KMS-11 (cell line): ENCODE measurements around the gene XKR3.
A peak's percentile ranks its signal among the peaks of the same experiment; 100 is the strongest.
"Not testable (repeated sequence)": the region's sequence is repeated elsewhere in the genome, so short reads cannot be mapped to it uniquely, and the experiment has no call there.

ENCODE experiments used
- H2AFZ ChIP-seq: fragments of 200-600 bp; sonication (generic); 2 replicates; pipeline ENCODE4 v1.6.1; 2016; ENCODE audit warnings: antibody characterized with exemption, mixed run types, low read depth
- H3K27ac ChIP-seq: fragments of 200-600 bp; sonication (generic); 2 replicates; pipeline ENCODE4 v1.6.1; 2016; ENCODE audit warnings: mild to moderate bottlenecking, mixed run types
- H3K27me3 ChIP-seq: fragments of 200-600 bp; sonication (generic); 2 replicates; pipeline ENCODE4 v1.6.1; 2017; ENCODE audit warnings: mild to moderate bottlenecking, low read depth, mixed run types, moderate library complexity; ENCODE audit not compliant: insufficient read depth
- H3K36me3 ChIP-seq: fragments of 200-600 bp; sonication (generic); 2 replicates; pipeline ENCODE4 v1.6.1; 2017; ENCODE audit warnings: mild to moderate bottlenecking, mixed run types; ENCODE audit not compliant: insufficient read depth
- H3K4me1 ChIP-seq: fragments of 200-600 bp; sonication (generic); 2 replicates; pipeline ENCODE4 v1.6.1; 2016; ENCODE audit warnings: mild to moderate bottlenecking, low read depth, mixed run types; ENCODE audit not compliant: poor library complexity, severe bottlenecking
- H3K4me2 ChIP-seq: fragments of 200-600 bp; sonication (generic); 2 replicates; pipeline ENCODE4 v1.7.0; 2016; ENCODE audit warnings: mild to moderate bottlenecking, mixed run types
- H3K4me3 ChIP-seq: fragments of 200-600 bp; sonication (generic); IDR thresholded peaks from 2 replicates; pipeline ENCODE4 v1.6.1; 2017; ENCODE audit warnings: low read depth, low read length, mixed read lengths; ENCODE audit not compliant: insufficient read depth
- H3K79me2 ChIP-seq: fragments of 200-600 bp; sonication (generic); 2 replicates; pipeline ENCODE4 v1.6.1; 2016; ENCODE audit warnings: low read depth, mixed run types; ENCODE audit not compliant: insufficient read depth
- H3K9ac ChIP-seq: fragments of 200-600 bp; sonication (generic); 2 replicates; pipeline ENCODE4 v1.6.1; 2016; ENCODE audit warnings: mild to moderate bottlenecking, mixed run types
- H4K20me1 ChIP-seq: fragments of 200-600 bp; sonication (generic); 2 replicates; pipeline ENCODE4 v1.6.1; 2016; ENCODE audit warnings: mild to moderate bottlenecking, mixed run types; ENCODE audit not compliant: insufficient read depth
- CTCF ChIP-seq: fragments of 200-600 bp; sonication (generic); conservative IDR thresholded peaks from 2 replicates; pipeline ENCODE4 v1.6.1; 2017; ENCODE audit warnings: low read depth, mild to moderate bottlenecking, antibody characterized with exemption, low read length, moderate library complexity, mixed read lengths

Gene XKR3

DNA sequence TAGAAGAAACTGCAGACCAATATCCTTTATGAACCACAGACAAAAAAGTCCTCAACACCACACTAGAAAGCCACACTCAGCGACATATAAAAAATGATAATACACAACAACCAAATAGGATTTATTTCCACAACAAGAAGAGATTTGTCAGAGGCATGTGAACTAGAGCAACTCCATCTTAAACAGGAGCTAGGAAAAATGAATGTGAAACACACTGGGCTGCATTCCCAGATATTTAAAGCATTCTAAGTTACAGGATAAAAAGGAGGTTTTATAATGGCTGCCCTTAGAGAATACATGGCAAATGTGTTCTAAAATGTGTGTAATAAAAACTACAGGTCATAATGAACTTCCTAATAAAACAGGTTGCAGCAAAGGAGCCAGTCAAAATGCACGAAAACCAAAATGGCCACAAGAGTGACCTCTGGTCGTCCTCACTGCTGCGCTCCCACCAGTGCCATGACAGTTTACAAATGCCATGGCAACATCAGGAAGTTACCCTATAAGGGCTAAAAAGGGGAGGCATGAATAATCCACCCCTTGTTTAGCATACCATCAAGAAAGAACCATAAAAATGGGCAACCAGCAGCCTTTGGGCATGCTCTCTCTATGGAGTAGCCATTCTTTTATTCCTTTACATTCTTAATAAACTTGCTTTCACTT is 21.8 kb downstream of the XKR3 start:
- Histone ChIP-seq H3K4me2 (no peak overlapping the region), H3K9ac (no peak overlapping the region), H4K20me1 (no peaks in the 10 kb centered on the region), H2AFZ (no peak overlapping the region), H3K36me3 (no peaks in the 10 kb centered on the region), H3K79me2 (no peaks in the 10 kb centered on the region), H3K4me3 (no peak overlapping the region), H3K27me3 (no peaks in the 10 kb centered on the region), H3K27ac (no peak overlapping the region), H3K4me1 (no peaks in the 10 kb centered on the region)
- TF ChIP-seq CTCF: no peak

DNA sequence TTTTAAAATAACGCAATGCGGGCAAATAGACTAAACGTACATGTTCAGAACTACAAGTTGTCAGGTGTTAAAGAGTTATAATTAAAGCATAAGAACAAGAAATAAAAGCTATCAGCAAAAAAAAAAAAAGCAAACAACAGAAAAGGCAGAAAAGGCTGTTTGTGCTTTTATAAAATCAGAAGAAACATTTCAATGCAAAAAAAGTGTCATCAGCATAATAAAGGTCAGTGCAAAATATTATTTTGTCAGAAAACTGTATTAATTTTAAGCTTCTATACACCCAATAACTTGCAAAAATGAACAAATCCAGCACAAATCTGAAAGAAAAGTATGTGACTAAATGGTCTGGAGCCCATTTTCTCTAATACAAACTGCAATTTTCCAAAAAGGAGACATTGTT is 23.6 kb downstream of the XKR3 start:
- H2AFZ ChIP-seq: no peak overlapping the region
- H3K36me3 ChIP-seq: no peaks in the 10 kb centered on the region
- no peaks in the 10 kb centered on the region for H4K20me1 ChIP-seq
- peaks cover 8% of the 10 kb centered on the region for H3K4me1 ChIP-seq
- H3K4me3 ChIP-seq: no peak overlapping the region
- H3K4me2 ChIP-seq: no peak overlapping the region
- TF ChIP-seq CTCF: no peak
- no peaks in the 10 kb centered on the region for H3K79me2 ChIP-seq
- H3K27ac ChIP-seq: no peak overlapping the region
- no peak overlapping the region for H3K9ac ChIP-seq
- no peaks in the 10 kb centered on the region for H3K27me3 ChIP-seq

DNA sequence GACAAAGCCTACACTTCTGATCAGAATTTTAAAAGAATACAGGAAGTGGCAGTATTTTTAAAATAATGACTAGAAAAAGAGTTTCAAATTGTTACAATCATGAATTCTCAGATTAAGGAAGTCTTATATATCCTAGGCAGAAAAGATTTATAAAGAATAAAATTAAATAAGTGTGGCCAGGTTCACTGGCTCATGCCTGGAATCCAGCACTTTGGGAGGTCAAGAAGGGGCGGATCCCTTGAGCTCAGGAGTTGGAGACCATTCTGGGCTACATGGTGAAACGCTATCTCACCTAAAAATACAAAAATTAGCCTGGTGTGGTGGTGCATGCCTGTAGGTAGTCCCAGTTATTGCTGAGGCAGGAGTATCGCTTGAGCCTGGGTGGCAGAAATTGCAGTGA is 24.1 kb downstream of the XKR3 start:
- Histone ChIP-seq H3K27me3 (no peaks in the 10 kb centered on the region), H3K36me3 (no peaks in the 10 kb centered on the region), H3K9ac (no peak overlapping the region), H3K4me1 (peaks cover 9% of the 10 kb centered on the region), H2AFZ (no peak overlapping the region), H3K4me3 (no peak overlapping the region), H4K20me1 (no peaks in the 10 kb centered on the region), H3K4me2 (no peak overlapping the region), H3K79me2 (no peaks in the 10 kb centered on the region), H3K27ac (no peak overlapping the region)
- no peak for TF ChIP-seq CTCF

GRCh38 chr22:16800358-16800757 is 24.9 kb downstream of the XKR3 start:
- Histone ChIP-seq H3K27me3 (no peaks in the 10 kb centered on the region), H3K36me3 (no peaks in the 10 kb centered on the region), H3K4me3 (no peak overlapping the region), H3K4me2 (no peak overlapping the region), H4K20me1 (no peaks in the 10 kb centered on the region), H3K79me2 (no peaks in the 10 kb centered on the region), H2AFZ (no peak overlapping the region), H3K9ac (no peak overlapping the region), H3K4me1 (peaks cover 17% of the 10 kb centered on the region), H3K27ac (no peak overlapping the region)
- TF ChIP-seq CTCF: no peak

DNA sequence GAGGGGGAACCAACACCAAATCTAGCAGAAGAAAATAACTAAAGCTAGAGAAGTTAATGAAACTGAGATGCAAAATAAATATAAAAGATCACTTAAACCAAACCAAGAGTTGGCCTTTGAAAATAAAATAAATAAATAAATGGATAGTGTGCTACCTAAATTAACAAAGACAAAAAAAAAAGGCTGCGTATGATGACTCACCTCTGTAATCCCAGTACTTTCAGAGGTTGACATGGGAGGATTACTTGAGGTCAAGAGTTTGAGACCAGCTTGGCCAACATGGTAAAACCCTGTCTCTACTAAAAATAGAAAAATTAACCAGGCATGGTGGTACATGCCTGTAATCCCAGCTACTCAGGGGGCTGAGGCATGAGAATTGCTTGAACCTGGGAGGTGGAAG is 29.7 kb downstream of the XKR3 start:
- H3K27ac ChIP-seq, H3K27me3 ChIP-seq, H2AFZ ChIP-seq, H4K20me1 ChIP-seq, H3K9ac ChIP-seq, H3K79me2 ChIP-seq, H3K36me3 ChIP-seq, H3K4me3 ChIP-seq: not testable (repeated sequence)
- Histone ChIP-seq H3K4me1 (peaks cover 30% of the 10 kb centered on the region), H3K4me2 (peak overlapping the region; percentile 13; the same call in 1 of the 2 replicates)
